Fibroblast of pulmonary artery (primary cell): ENCODE results near the gene EIF4A3.
"Not testable (repeated sequence)": the region's sequence is repeated elsewhere in the genome, so short reads cannot be mapped to it uniquely, and the experiment has no call there.

Experiments used
- DNase-seq: peaks from one replicate; pipeline ENCODE4 v3.0.0-alpha.2; 2010; ENCODE audit warnings: low read depth
- H3K4me3 ChIP-seq: replicated peaks from 2 replicates; pipeline ENCODE4 v1.5.1; 2011; ENCODE audit warnings: low read depth, mild to moderate bottlenecking, control low read depth, low read length, moderate library complexity
- TF ChIP-seq, protein P1 (sequence below): IDR thresholded peaks from 2 replicates; pipeline ENCODE4 v1.5.1; 2011; ENCODE audit warnings: mild to moderate bottlenecking, control low read depth, low read length, inconsistent platforms; ENCODE audit errors: missing control alignments

EIF4A3 gene

DNA sequence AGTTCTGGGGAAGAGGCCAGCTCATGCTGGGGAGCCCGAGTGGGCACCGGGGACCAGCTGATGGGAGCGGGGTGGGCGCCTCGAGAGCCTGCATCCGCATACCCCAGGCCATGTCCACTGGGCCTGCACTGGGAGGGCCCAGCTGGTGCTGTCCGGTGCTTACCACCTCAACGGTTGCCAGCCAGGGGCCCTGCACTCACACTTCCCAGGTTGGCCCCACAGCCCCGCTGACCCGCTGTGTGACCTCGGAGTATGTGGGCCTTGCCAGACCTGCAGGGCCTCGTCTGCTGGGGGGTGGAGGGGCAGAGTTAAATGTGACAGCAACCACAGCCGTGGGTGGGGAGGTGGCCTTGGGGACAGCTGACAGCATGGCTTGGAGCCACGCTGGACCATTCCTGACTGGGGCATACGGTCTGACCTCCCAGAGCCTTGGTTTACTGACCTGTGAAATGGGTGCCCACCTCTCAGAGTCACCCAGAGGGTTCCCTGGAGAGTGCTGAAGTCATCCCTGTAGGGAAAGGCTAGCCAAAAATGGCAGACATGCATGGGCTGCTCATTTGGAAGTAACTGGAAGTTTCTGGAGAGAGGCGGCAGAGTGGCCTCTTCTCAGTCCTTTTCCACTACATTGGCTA lies 51.0 kb downstream of the EIF4A3 start:
- DNase-seq = no peak
- TF ChIP-seq, protein P1, sequence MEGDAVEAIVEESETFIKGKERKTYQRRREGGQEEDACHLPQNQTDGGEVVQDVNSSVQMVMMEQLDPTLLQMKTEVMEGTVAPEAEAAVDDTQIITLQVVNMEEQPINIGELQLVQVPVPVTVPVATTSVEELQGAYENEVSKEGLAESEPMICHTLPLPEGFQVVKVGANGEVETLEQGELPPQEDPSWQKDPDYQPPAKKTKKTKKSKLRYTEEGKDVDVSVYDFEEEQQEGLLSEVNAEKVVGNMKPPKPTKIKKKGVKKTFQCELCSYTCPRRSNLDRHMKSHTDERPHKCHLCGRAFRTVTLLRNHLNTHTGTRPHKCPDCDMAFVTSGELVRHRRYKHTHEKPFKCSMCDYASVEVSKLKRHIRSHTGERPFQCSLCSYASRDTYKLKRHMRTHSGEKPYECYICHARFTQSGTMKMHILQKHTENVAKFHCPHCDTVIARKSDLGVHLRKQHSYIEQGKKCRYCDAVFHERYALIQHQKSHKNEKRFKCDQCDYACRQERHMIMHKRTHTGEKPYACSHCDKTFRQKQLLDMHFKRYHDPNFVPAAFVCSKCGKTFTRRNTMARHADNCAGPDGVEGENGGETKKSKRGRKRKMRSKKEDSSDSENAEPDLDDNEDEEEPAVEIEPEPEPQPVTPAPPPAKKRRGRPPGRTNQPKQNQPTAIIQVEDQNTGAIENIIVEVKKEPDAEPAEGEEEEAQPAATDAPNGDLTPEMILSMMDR = no peak
- no peak overlapping the region for H3K4me3 ChIP-seq

GRCh38 chr17:80095038-80095843 lies 51.7 kb downstream of the EIF4A3 start:
- no peak overlapping the region for H3K4me3 ChIP-seq
- DNase-seq = no peak
- TF ChIP-seq, protein P1 = no peak

- TF ChIP-seq, protein P1 = no peak
- no peak for DNase-seq
- no peak overlapping the region for H3K4me3 ChIP-seq
Measured at GRCh38 chr17:80092959-80093358, 54.0 kb downstream of the EIF4A3 start.

DNA sequence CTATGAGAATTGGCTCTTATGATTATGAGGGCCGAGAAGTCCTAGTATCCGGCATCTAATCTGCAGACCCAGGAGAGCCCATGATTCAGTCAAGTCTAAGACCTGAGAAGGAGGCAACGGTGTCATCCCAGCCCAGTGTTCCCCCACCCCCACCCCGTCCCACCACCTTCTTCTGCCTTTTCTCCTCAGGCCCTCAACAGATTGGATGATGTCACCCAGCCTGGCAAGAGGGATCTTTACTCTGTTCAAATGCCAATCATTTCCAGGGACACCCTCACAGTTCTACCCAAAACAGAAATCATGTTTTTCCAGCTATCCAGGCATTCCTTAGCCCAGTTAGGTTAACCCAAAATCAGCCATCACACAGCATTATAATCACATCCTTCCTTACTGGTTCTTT lies 55.6 kb downstream of the EIF4A3 start:
- TF ChIP-seq, protein P1 = no peak
- DNase-seq = no peak

GRCh38 chr17:80090164-80090563 lies 56.8 kb downstream of the EIF4A3 start:
- DNase-seq, H3K4me3 ChIP-seq: not testable (repeated sequence)

More for the DNA sequence above, 55.6 kb downstream of the EIF4A3 start:
- no peak overlapping the region for H3K4me3 ChIP-seq

DNA sequence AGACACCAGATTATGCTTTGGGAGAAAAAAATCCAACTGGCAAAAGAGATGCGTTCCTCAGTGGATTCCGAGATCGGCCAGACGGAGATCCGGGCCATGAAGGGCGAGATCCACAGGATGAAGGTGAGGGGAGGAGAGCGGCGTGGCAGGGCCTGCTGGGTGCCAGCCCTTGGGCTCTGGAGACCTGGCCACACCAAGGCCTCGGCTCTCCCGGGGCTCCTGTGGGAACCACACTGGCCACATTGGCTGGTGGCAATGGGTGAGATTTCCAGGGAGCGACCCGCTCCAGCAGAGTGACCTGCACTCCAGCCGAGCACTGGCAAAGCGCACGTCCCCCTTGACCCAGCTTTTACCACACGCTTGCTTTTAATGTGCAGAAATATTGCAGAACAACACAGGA lies 57.2 kb downstream of the EIF4A3 start:
- DNase-seq = no peak
- TF ChIP-seq, protein P1 = no peak
- no peak overlapping the region for H3K4me3 ChIP-seq

DNA sequence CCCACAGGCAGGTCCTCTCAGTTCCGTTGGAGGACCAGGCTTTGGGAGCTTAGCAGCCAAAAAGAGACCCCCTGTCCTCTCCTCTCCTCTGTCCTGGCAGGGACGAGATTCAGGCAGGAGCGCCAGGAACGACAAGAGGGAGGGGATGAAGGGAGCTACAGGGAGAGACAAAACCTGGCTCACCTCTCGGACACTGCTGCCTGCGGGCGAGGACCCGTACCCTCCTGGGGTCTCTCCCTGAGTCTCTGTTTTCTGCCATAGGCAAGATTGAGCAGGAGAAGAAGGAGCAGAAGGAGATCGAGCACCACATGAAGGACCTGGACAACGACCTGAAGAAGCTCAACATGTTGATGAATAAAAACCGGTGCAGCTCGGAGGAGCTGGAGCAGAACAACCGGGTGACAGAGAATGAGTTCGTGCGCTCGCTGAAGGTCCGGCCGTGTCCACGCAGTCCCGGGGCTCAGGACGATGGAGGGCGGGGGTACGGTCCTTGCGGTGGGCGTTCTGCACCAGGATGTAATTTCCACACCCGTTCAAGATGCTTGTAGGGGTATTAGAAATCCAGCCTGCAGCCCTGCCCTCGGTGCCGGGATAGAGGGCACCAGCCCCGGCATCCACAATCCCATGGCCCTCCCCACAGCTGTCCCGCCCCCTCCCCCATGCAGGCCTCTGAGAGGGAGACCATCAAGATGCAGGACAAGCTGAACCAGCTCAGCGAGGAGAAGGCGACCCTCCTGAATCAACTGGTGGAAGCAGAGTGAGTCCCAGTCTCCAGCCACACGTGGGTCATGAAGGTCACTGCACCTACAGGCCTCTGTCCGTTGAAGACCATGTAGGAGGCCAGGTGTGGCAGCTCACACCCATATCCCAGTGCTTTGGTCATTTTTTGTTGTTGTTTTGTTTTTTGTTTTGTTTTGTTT lies 59.3 kb downstream of the EIF4A3 start:
- no peak for DNase-seq
- TF ChIP-seq, protein P1 = no peak
- H3K4me3 ChIP-seq = no peak overlapping the region
